K562 (cell line): ENCODE results near the gene SIRPA. TPM values are rescaled to one million over a fixed set of nuclear protein-coding genes. Genes with fewer than 3 reads are reported as not detected.

Experiments
- ATAC-seq: fragments of 200-7000 bp; cut with Tn5 transposase; 3 replicates; pipeline ENCODE4 v1.9.1; 2020; ENCODE audit warnings: moderate library complexity
- BruUV-seq: library from RNA; stranded (reverse); fragments of 400-500 nt; replicated peaks from 2 replicates; lab custom pipeline; 2021; lab: Mats Ljungman, UMichigan
- CTCF ChIA-PET: fragments of 300-600 bp; formaldehyde crosslinking; extraction: SDS; loops from one replicate; lab custom pipeline; 2021; ENCODE audit warnings: low intra/inter-chr PET ratio; lab: Yijun Ruan, JAX
- POLR2A ChIA-PET: fragments of 300-600, 350-650 bp; sonication (Branson Sonifier 250); formaldehyde crosslinking; extraction: SDS; loops from one replicate; lab custom pipeline; 2021; ENCODE audit warnings: antibody characterized with exemption, inconsistent platforms; lab: Yijun Ruan, JAX
- DNase-seq, 4 experiments: peaks; one replicate each; pipeline versions ENCODE4 v3.0.0 to v3.0.0-alpha.2; 2011 to 2018; ENCODE audit warnings: low spot score in 3 of 4, mixed read lengths in 3 of 4; ENCODE audit errors: extremely low read depth in 1 of 4
- FAIRE-seq: peaks from 2 replicates; lab custom pipeline; 2011; peaks lifted over from hg19 to GRCh38; lab: Jason Lieb, UNC
- H2AFZ ChIP-seq: 2 replicates; pipeline ENCODE4 v1.6.0; 2011; ENCODE audit warnings: low read depth, low read length, control low read depth, inconsistent platforms
- H3K27ac ChIP-seq: fragments of 200-600 bp; 3 replicates; pipeline ENCODE4 v1.8.0; 2011; ENCODE audit warnings: low read depth, mild to moderate bottlenecking, control low read depth, inconsistent platforms, low read length, moderate library complexity, mixed read lengths; ENCODE audit errors: extremely low read depth
- H3K27me3 ChIP-seq, 2 experiments: fragments of 300-600 bp in 1 of 2; 2 replicates in 1 of 2; 3 replicates in 1 of 2; pipeline versions ENCODE4 v1.6.0 to v1.8.0; 2011; ENCODE audit warnings: inconsistent platforms in 2 of 2, low read length in 2 of 2, mild to moderate bottlenecking in 1 of 2, mixed read lengths in 1 of 2, moderate library complexity in 1 of 2; ENCODE audit not compliant: control insufficient read depth in 2 of 2, insufficient read depth in 2 of 2
- H3K36me3 ChIP-seq: fragments of 300-600 bp; 3 replicates; pipeline ENCODE4 v1.8.0; 2011; ENCODE audit warnings: mild to moderate bottlenecking, low read length, inconsistent platforms; ENCODE audit not compliant: control insufficient read depth, insufficient read depth
- H3K4me1 ChIP-seq, 2 experiments: fragments of 200-600 bp in 1 of 2; replicated peaks in 1 of 2; 2 replicates in 1 of 2; 3 replicates in 1 of 2; pipeline versions ENCODE4 v1.5.1 to v1.8.0; 2011; ENCODE audit warnings: inconsistent platforms in 2 of 2, low read length in 2 of 2, mild to moderate bottlenecking in 1 of 2, mixed read lengths in 1 of 2, moderate library complexity in 1 of 2; ENCODE audit not compliant: control insufficient read depth in 2 of 2, insufficient read depth in 2 of 2
- H3K4me2 ChIP-seq: 2 replicates; pipeline ENCODE4 v1.6.1; 2011; ENCODE audit warnings: low read length, control low read depth, inconsistent platforms, mixed read lengths; ENCODE audit not compliant: insufficient read depth
- H3K4me3 ChIP-seq: fragments of 200-600 bp; sonication (generic), shearing (Covaris generic); 2 replicates; pipeline ENCODE4 v1.5.1; 2016; ENCODE audit warnings: control low read depth, inconsistent platforms
- H3K79me2 ChIP-seq: fragments of 200-600 bp; 3 replicates; pipeline ENCODE4 v1.8.0; 2011; ENCODE audit warnings: low read length, inconsistent platforms; ENCODE audit not compliant: control insufficient read depth, insufficient read depth
- H3K9ac ChIP-seq, 2 experiments: 2 replicates each; pipeline versions ENCODE4 v1.6.0 to v1.6.1; 2011; ENCODE audit warnings: low read depth in 2 of 2, low read length in 2 of 2, control low read depth in 1 of 2, inconsistent platforms in 1 of 2, mild to moderate bottlenecking in 1 of 2, mixed read lengths in 1 of 2; ENCODE audit not compliant: insufficient read depth in 1 of 2
- H3K9me1 ChIP-seq: one replicate; pipeline ENCODE4 v1.6.0; 2011; ENCODE audit warnings: inconsistent platforms, mild to moderate bottlenecking, low read length, moderate library complexity; ENCODE audit not compliant: control insufficient read depth, insufficient read depth
- H3K9me3 ChIP-seq: replicated peaks from 2 replicates; pipeline ENCODE4 v1.5.1; 2011; ENCODE audit warnings: low read depth, low read length, inconsistent platforms; ENCODE audit not compliant: control insufficient read depth, insufficient read depth
- H4K20me1 ChIP-seq: replicated peaks from 2 replicates; pipeline ENCODE4 v1.6.1; 2011; ENCODE audit warnings: low read length, inconsistent platforms, mixed read lengths; ENCODE audit not compliant: control insufficient read depth, insufficient read depth
- CBX5 ChIP-seq: IDR thresholded peaks from 2 replicates; pipeline ENCODE4 v1.6.1; 2014; ENCODE audit warnings: low read depth, borderline replicate concordance
- HMG20B ChIP-seq: fragments of 250-450 bp; sonication (Bioruptor Pico); IDR thresholded peaks from 2 replicates; pipeline ENCODE4 v1.5.0; 2021; ENCODE audit warnings: mild to moderate bottlenecking
- HNRNPLL ChIP-seq: fragments of 200-400 bp; formaldehyde crosslinking; IDR thresholded peaks from 2 replicates; pipeline ENCODE4 v1.6.1; 2017; ENCODE audit warnings: low read length, low read depth, mild to moderate bottlenecking; ENCODE audit not compliant: poor library complexity, severe bottlenecking
- MAFK ChIP-seq: IDR thresholded peaks from 2 replicates; pipeline ENCODE4 v1.6.1; 2011; ENCODE audit warnings: low read length, improper control_type of control experiment
- POLR2G ChIP-seq: fragments of 200-400 bp; formaldehyde crosslinking; IDR thresholded peaks from 2 replicates; pipeline ENCODE4 v1.6.1; 2017; ENCODE audit warnings: low read depth, mild to moderate bottlenecking, antibody characterized with exemption, low read length, moderate library complexity
- PPARD ChIP-seq: fragments of 250-450 bp; sonication (Bioruptor Pico); IDR thresholded peaks from 2 replicates; pipeline ENCODE4 v1.8.0; 2022; ENCODE audit warnings: inconsistent platforms, mild to moderate bottlenecking, moderate library complexity
- PURB ChIP-seq: sonication (generic); formaldehyde crosslinking; IDR thresholded peaks from 2 replicates; pipeline ENCODE4 v1.9.0; 2021; ENCODE audit warnings: low read depth, mild to moderate bottlenecking, missing genetic modification reagents
- SIRT6 ChIP-seq: IDR thresholded peaks from one replicate; pipeline ENCODE4 v1.6.1; 2012; ENCODE audit warnings: low read depth, mild to moderate bottlenecking, control low read depth, inconsistent platforms, low read length, moderate library complexity
- SRSF9 ChIP-seq: fragments of 200-400 bp; formaldehyde crosslinking; IDR thresholded peaks from 2 replicates; pipeline ENCODE4 v1.6.1; 2017; ENCODE audit warnings: low read depth, low read length, borderline replicate concordance
- TAF9B ChIP-seq: fragments of 450-650 bp; IDR thresholded peaks from 2 replicates; pipeline ENCODE4 v1.6.1; 2018; ENCODE audit warnings: mild to moderate bottlenecking; ENCODE audit not compliant: partially characterized antibody
- WHSC1 ChIP-seq: IDR thresholded peaks from one replicate; pipeline ENCODE4 v1.6.1; 2012; ENCODE audit warnings: low read length, control low read depth, inconsistent platforms
- XRCC3 ChIP-seq: fragments of 450-650 bp; IDR thresholded peaks from 2 replicates; pipeline ENCODE4 v1.6.1; 2017; ENCODE audit warnings: mild to moderate bottlenecking, moderate library complexity
- ZBTB17 ChIP-seq: fragments of 450-650 bp; formaldehyde crosslinking; IDR thresholded peaks from 2 replicates; pipeline ENCODE4 v1.4.0; 2020; ENCODE audit warnings: mild to moderate bottlenecking
- ZNF23 ChIP-seq: fragments of 250-450 bp; sonication (Bioruptor Pico); IDR thresholded peaks from 2 replicates; pipeline ENCODE4 v1.4.0; 2020; ENCODE audit warnings: mild to moderate bottlenecking
- ZNF354B ChIP-seq: fragments of 250-450 bp; sonication (Bioruptor Pico); IDR thresholded peaks from 2 replicates; pipeline ENCODE4 v1.4.0; 2020
- WGBS: fragments of 100-300 bp; shearing (Covaris generic); methylation state at CpG from one replicate; pipeline ENCODE4 v1.1.6; 2016; ENCODE audit warnings: low coverage, mixed read lengths; ENCODE audit not compliant: insufficient coverage; ENCODE audit errors: missing lambda C conversion rate; 5-methylcytosine and 5-hydroxymethylcytosine counted together
- in situ Hi-C: fragments of 300-500 bp; cut with MboI; formaldehyde crosslinking; loops from 4 replicates; pipeline ENCODE4 v1.15.0; 2018; ENCODE audit warnings: inconsistent platforms, mixed read lengths
- intact Hi-C: fragments of 100-400 bp; cut with micrococcal nuclease; formaldehyde crosslinking; loops from 2 replicates; pipeline ENCODE4 v1.14.2; 2022
- polyA plus RNA-seq, 8 experiments: library from polyadenylated mRNA; depleted of rRNA in 4 of 8; stranded (reverse) in 5 of 8; unstranded in 3 of 8; fragments of >200 nt; fragmentation: Nextera tagmentation in 2 of 8; fragmentation: Illumina TruSeq in 1 of 8; extraction: Ambion mirVana in 2 of 8; extraction: Trizol in 1 of 8; gene quantifications; 2 replicates each; pipeline versions ENCODE4 v1.2.1 to v1.2.3, GENCODE V29; 2011 to 2014; ENCODE audit warnings: inconsistent platforms in 1 of 8, missing spikeins in 1 of 8
- total RNA-seq, 7 experiments: library from RNA; depleted of rRNA in 6 of 7; stranded (reverse); fragments of >200 nt in 6 of 7; fragmentation: Illumina TruSeq in 2 of 7; extraction: Trizol in 2 of 7; gene quantifications; 2 replicates each; pipeline versions ENCODE4 v1.2.1 to v1.2.3, GENCODE V29; 2011 to 2021; ENCODE audit warnings: low replicate concordance in 1 of 7
- TF ChIP-seq, protein P1 (sequence below): IDR thresholded peaks from 3 replicates; pipeline ENCODE4 v1.6.1; 2011; ENCODE audit warnings: borderline replicate concordance, mild to moderate bottlenecking; ENCODE audit not compliant: insufficient read length, insufficient read depth
- TF ChIP-seq, protein P2 (sequence below): fragments of 450-650 bp; IDR thresholded peaks from 2 replicates; pipeline ENCODE4 v1.6.1; 2016; ENCODE audit warnings: low read depth

The SIRPA gene
- total and polyA plus RNA-seq, 9 of the 15 experiments (the other 6 are each of a cell fraction or from before 2014, with no cell fraction given): 0.01 to 0.40 (median 0.11) TPM; not detected in 2

DNA sequence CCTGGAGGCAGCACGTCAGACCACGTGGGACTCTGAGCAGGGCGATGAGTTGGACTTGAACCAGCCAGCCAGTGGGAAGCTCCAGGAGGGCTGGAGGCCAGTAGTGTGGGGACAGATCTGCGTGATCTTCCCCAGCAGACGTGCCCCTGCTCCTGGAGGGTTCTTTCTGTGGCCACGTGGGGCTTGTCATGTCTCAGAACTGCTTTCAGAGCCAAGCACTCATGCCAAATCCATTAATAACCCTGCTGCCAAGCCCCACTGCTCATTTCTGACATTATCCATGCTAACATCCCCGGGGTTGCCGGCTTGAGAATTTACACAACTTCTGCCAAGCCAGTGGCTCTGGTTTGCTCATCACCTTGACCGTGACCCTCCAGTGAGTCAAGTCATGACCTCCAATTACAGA is 38.3 kb downstream of the SIRPA start:
- BruUV-seq: no TSS peak
- in situ Hi-C loops: no loop called here
- TF ChIP-seq ZNF354B: no peak
- no peak for TF ChIP-seq HNRNPLL
- no peak for TF ChIP-seq PPARD (CRISPR knock-in tag)
- TF ChIP-seq POLR2G: no peak
- TF ChIP-seq, protein P1, sequence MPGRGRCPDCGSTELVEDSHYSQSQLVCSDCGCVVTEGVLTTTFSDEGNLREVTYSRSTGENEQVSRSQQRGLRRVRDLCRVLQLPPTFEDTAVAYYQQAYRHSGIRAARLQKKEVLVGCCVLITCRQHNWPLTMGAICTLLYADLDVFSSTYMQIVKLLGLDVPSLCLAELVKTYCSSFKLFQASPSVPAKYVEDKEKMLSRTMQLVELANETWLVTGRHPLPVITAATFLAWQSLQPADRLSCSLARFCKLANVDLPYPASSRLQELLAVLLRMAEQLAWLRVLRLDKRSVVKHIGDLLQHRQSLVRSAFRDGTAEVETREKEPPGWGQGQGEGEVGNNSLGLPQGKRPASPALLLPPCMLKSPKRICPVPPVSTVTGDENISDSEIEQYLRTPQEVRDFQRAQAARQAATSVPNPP: no peak
- TF ChIP-seq XRCC3: no peak
- no peak for TF ChIP-seq SRSF9
- no peak for TF ChIP-seq PURB (CRISPR knock-in tag)
- no peak for TF ChIP-seq ZBTB17 (CRISPR knock-in tag)
- TF ChIP-seq SIRT6: no peak
- no peak for TF ChIP-seq WHSC1
- no peak for TF ChIP-seq HMG20B (CRISPR knock-in tag)
- TF ChIP-seq MAFK: no peak
- TF ChIP-seq, protein P2, sequence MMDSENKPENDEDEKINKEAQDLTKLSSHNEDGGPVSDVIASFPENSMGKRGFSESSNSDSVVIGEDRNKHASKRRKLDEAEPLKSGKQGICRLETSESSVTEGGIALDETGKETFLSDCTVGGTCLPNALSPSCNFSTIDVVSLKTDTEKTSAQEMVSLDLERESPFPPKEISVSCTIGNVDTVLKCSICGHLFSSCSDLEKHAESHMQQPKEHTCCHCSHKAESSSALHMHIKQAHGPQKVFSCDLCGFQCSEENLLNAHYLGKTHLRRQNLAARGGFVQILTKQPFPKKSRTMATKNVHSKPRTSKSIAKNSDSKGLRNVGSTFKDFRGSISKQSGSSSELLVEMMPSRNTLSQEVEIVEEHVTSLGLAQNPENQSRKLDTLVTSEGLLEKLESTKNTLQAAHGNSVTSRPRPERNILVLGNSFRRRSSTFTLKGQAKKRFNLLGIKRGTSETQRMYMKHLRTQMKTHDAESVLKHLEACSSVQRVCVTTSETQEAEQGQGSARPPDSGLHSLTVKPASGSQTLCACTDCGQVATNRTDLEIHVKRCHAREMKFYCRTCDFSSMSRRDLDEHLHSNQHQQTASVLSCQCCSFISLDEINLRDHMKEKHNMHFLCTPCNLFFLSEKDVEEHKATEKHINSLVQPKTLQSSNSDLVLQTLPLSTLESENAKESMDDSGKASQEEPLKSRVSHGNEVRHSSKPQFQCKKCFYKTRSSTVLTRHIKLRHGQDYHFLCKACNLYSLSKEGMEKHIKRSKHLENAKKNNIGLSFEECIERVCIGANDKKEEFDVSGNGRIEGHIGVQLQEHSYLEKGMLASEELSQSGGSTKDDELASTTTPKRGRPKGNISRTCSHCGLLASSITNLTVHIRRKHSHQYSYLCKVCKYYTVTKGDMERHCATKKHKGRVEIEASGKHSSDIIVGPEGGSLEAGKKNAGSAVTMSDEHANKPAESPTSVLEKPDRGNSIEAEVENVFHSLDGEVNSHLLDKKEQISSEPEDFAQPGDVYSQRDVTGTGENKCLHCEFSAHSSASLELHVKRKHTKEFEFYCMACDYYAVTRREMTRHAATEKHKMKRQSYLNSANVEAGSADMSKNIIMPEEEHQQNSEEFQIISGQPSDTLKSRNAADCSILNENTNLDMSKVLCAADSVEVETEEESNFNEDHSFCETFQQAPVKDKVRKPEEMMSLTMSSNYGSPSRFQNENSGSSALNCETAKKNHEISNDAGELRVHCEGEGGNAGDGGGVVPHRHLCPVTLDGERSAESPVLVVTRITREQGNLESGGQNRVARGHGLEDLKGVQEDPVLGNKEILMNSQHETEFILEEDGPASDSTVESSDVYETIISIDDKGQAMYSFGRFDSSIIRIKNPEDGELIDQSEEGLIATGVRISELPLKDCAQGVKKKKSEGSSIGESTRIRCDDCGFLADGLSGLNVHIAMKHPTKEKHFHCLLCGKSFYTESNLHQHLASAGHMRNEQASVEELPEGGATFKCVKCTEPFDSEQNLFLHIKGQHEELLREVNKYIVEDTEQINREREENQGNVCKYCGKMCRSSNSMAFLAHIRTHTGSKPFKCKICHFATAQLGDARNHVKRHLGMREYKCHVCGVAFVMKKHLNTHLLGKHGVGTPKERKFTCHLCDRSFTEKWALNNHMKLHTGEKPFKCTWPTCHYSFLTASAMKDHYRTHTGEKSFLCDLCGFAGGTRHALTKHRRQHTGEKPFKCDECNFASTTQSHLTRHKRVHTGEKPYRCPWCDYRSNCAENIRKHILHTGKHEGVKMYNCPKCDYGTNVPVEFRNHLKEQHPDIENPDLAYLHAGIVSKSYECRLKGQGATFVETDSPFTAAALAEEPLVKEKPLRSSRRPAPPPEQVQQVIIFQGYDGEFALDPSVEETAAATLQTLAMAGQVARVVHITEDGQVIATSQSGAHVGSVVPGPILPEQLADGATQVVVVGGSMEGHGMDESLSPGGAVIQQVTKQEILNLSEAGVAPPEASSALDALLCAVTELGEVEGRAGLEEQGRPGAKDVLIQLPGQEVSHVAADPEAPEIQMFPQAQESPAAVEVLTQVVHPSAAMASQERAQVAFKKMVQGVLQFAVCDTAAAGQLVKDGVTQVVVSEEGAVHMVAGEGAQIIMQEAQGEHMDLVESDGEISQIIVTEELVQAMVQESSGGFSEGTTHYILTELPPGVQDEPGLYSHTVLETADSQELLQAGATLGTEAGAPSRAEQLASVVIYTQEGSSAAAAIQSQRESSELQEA: no peak
- TF ChIP-seq ZNF23: no peak
- no peak for TF ChIP-seq CBX5
- TF ChIP-seq TAF9B: no peak

More for the DNA sequence above, 38.3 kb downstream of the SIRPA start:
- POLR2A ChIA-PET: no interaction called here
- Histone ChIP-seq H3K36me3 (no peaks in the 10 kb centered on the region), H3K79me2 (no peaks in the 10 kb centered on the region), H3K9me3 (no peaks in the 10 kb centered on the region), H3K27me3 (peaks cover 0 to 39% of the 10 kb centered on the region in 2 experiments; a peak in 2 of 5 replicates), H3K9ac (no peak overlapping the region), H3K27ac (no peak overlapping the region), H2AFZ (no peak overlapping the region), H3K4me1 (no peaks in the 10 kb centered on the region), H3K4me3 (no peak overlapping the region), H3K4me2 (no peak overlapping the region), H3K9me1 (no peaks in the 10 kb centered on the region), H4K20me1 (no peaks in the 10 kb centered on the region)
- CTCF ChIA-PET: no interaction called here
- DNase-seq (no peak), ATAC-seq (no peak), FAIRE-seq (no peak)
- intact Hi-C loops: no loop called here
- WGBS: 0% methylated on average over 9 of the region's 9 CpGs
